Activated naive CD4-positive, alpha-beta T cell treated with anti-CD3 and anti-CD28 coated beads, Interleukin-2, amount 50 U/mL, for 72 hours (primary cell): Measurements from ENCODE around the gene EPB41L2. TPM values are rescaled to one million over a fixed set of nuclear protein-coding genes. Genes with fewer than 3 reads are reported as not detected.
"Not testable (repeated sequence)": the region's sequence is repeated elsewhere in the genome, so short reads cannot be mapped to it uniquely, and the experiment has no call there.

Experiments used
- ATAC-seq, 2 donors: fragments of 150-1000 bp; cut with Tn5 transposase; 2 replicates each; pipeline ENCODE4 v1.10.0; 2021; ENCODE audit warnings: mild to moderate bottlenecking in 2 of 2, moderate library complexity in 2 of 2
- DNase-seq, 2 donors: peaks; one replicate each; pipeline ENCODE4 v3.0.0; 2021 to 2022; ENCODE audit warnings: low spot score in 2 of 2
- H3K27ac Mint-ChIP-seq, 2 donors: one replicate each; pipeline ENCODE4 v1.8.0; 2022; ENCODE audit warnings: mild to moderate bottlenecking in 2 of 2, mixed read lengths in 2 of 2
- H3K36me3 Mint-ChIP-seq, 2 donors: one replicate each; pipeline ENCODE4 v1.8.0; 2022; ENCODE audit warnings: mixed read lengths in 2 of 2
- H3K9me3 Mint-ChIP-seq, 2 donors: one replicate each; pipeline ENCODE4 v1.8.0; 2022; ENCODE audit warnings: mixed read lengths in 2 of 2
- total RNA-seq, 2 donors: library from RNA; stranded (reverse); gene quantifications; one replicate each; pipeline ENCODE4 v1.2.3, GENCODE V29; 2022

Gene EPB41L2
- total RNA-seq, 2 donors from 2014 or later: 25.6 to 41.8 TPM

DNA sequence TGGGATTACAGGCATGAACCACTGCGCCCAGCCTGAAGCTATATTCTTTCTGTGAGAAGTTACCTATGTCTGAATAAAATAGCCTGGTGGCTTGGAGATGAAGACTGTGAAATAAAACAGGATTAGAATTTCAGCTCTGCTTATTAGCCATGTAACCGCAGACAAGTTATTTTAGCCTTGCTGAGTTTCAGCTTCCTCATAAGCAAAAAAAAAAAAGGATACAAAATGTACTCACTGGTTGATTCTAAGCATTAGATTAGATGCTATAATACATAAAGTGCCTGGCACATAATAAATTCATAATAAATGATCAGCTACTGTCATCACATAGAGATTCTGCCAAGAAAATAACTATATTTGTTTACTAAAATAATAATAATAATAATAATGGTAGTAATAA lies 98.8 kb downstream of the EPB41L2 start:
- ATAC-seq (no peak), DNase-seq (no peak)
- H3K36me3 Mint-ChIP-seq: no peaks in the 10 kb centered on the region
- H3K27ac Mint-ChIP-seq: no peak overlapping the region
- H3K9me3 Mint-ChIP-seq: no peaks in the 10 kb centered on the region

DNA sequence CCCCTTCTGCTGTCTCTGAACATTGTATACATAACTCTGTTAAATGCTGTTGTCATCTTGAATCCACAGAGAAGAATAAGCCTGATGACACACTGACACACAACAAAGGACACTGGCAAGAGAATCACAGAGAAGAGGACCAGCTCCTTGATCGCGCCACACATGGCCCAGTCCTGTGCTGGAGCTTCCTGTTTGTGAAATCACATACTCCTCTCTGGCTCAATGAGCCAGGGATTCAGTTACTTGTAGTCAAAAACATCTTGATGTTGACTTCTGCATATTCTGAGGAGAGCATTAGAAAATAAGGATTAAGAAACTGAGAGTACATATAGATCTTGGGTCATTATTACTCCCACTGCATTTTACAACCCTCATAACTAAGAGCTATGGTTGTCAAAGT lies 100.1 kb downstream of the EPB41L2 start:
- DNase-seq: no peak
- H3K9me3 Mint-ChIP-seq: no peaks in the 10 kb centered on the region
- ATAC-seq: no peak
- H3K36me3 Mint-ChIP-seq: no peaks in the 10 kb centered on the region
- H3K27ac Mint-ChIP-seq: no peak overlapping the region

DNA sequence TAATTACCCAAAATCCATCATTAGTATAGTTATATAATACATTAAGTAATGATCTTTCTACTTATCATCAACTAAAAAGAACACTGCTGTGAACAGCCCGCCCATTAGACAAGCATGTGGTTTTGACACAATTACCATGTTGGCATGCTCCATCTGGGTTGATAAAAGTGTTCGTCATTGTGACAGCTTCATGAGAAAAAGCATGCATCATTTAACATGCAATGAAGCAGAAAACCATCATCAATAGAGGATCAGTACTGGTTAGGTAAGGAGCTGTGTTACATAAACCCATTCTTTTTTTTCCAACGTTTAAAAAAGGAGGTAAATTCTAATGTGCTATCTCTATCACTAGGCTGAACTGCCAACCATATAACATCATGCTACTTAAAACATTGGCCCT lies 101.9 kb downstream of the EPB41L2 start:
- ATAC-seq: no peak
- Mint-ChIP-seq H3K27ac (no peak overlapping the region), H3K36me3 (peaks cover 0 to 3% of the 10 kb centered on the region in 2 donors), H3K9me3 (no peaks in the 10 kb centered on the region)
- DNase-seq: no peak

DNA sequence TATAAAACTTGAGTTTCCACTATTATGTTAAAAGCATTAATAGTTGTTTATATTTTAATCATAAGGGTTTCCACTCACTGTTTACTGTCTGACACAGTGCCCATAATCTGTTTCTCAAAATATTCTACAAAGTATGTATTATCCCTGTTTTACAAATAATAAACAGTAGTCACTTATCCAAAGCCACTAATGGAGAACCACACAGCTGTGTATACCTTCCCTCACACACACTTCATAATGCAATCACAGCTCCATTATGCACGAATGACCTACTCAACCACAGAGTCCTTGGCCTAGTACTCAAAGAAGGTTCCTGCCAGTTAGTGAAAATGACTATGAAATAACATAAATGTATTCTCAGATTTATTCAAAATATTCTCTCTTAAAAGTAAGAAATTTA lies 103.1 kb downstream of the EPB41L2 start:
- no peak for ATAC-seq
- no peaks in the 10 kb centered on the region for H3K9me3 Mint-ChIP-seq
- H3K27ac Mint-ChIP-seq: no peak overlapping the region
- H3K36me3 Mint-ChIP-seq: peaks cover 0 to 5% of the 10 kb centered on the region in 2 donors
- no peak for DNase-seq

DNA sequence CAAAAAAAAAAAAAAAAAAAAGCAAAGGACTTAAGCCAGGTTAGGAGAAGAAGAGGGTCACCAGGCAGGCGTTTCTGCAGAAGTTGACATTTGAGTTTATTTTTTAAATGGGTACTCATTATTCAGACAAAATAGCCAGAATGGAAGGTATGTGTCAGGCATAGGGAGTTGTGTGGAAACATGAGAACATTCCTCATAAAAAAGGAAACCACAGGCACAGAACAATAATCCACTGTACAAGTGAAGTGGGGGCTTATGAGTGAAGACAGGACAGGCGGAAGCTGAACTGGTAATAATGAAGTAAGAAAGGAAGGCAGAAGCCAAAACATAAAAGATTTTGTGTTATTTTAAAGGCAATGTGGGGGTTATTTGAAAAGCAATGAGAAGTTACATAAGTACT lies 104.6 kb downstream of the EPB41L2 start:
- peaks cover 0 to 5% of the 10 kb centered on the region in 2 donors for H3K36me3 Mint-ChIP-seq
- DNase-seq: no peak
- no peak overlapping the region for H3K27ac Mint-ChIP-seq
- H3K9me3 Mint-ChIP-seq: no peaks in the 10 kb centered on the region
- no peak for ATAC-seq

DNA sequence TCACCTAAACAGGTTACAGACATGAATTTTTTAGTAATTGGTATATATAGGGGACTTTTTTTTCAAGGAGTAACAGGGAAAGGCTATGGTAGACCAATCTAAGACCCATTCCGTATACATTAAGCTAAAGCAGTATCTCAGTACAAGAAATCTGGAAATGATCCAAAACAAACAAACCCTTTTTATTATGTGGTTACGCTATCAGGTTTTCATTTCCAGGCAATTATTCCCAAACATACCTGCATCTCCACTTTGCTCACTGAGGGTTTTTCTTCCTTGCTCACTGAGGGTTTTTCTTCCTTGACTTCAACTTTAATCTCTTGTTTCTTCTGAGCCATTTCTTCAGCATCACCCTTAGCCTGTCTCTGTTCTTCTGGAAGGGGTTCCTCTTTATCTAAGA lies 107.3 kb downstream of the EPB41L2 start:
- DNase-seq (no peak), ATAC-seq (no peak)
- Mint-ChIP-seq H3K27ac (no peak overlapping the region), H3K36me3 (peaks cover 6 to 10% of the 10 kb centered on the region in 2 donors), H3K9me3 (no peaks in the 10 kb centered on the region)

DNA sequence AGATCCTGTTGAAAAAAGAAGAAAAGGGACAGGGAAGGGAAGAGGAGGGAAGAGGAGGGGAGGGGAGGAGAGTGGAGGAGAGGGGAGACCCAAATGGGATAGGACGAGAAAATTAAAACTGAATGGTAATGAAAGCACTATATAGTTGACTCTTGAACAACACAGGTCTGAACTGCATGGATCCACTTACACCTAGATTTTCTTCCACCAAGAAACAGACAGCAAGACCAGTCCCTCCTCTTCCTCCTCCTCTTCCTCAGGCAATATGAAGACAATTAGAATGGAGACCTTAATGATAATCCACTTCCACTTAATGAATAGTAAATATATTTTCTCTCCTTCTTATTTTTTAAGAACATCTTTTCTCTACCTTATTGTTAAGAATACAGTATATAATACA lies 113.5 kb downstream of the EPB41L2 start:
- ATAC-seq (no peak), DNase-seq (no peak)
- H3K27ac Mint-ChIP-seq: no peak overlapping the region
- H3K36me3 Mint-ChIP-seq: peaks cover 5 to 6% of the 10 kb centered on the region in 2 donors
- H3K9me3 Mint-ChIP-seq: no peaks in the 10 kb centered on the region

DNA sequence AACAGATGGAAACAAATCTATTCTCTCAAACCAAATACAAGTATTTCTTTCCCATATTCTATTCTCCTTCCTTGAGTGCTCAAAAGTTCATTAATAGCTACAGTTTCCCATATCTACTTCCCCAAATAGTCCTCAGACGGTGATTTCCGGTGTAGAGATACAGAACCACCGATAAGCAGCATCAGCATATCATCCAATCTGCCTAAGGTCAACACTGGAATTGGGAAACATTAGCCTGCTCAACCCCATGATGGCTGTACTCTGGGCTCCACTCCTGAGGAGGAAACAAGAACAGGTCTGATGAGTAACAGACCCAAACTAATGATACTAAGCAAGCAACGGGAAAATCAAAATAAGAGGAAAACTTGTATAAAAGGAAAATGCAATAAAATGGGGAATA lies 115.6 kb downstream of the EPB41L2 start:
- no peak overlapping the region for H3K27ac Mint-ChIP-seq
- no peaks in the 10 kb centered on the region for H3K9me3 Mint-ChIP-seq
- ATAC-seq (no peak), DNase-seq (no peak)
- H3K36me3 Mint-ChIP-seq: no peaks in the 10 kb centered on the region

DNA sequence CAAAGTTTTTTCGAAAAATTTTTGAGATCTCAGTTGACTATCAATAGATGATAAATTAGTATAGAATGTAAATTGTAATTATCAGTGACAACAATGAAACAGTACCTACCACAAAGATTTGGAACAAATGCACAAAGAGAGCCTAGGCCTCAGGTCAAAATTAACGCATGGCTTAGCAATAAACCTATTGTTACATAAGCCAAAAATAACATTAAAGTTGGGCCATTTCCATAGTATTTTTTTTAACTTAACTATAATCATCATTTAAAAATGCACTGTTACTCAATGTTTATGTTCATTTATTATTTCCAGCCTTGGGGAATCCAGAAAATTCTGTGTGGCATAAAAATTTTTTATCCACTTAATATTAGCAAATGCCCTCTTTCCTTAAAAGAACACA lies 117.0 kb downstream of the EPB41L2 start:
- DNase-seq (no peak), ATAC-seq (no peak)
- H3K27ac Mint-ChIP-seq: no peak overlapping the region
- H3K9me3 Mint-ChIP-seq: no peaks in the 10 kb centered on the region
- no peaks in the 10 kb centered on the region for H3K36me3 Mint-ChIP-seq

DNA sequence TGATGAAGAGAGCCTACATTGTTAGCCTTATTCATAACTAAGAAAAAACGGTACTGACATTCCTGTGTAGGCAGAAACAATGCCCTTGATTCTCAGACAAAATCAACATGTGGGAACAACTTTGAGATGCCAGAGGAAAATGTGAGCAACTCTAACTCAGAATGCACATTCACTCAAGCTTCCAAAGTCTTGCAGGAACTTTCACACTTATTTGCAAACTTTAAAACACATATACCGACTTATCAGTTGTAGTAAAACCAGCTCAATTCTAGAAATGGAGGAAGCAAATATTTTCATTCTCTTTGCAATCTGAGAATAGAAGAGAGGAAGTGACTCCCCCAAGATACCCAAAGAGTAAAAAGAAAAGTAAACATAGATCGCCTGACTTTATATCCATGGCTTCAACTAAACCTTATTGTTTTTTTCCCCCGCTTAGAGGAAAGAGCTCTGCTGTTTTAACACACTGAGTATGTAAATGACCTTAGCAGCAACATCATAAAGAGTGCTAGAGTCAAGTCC lies 117.6 kb downstream of the EPB41L2 start:
- H3K27ac Mint-ChIP-seq: no peak overlapping the region
- DNase-seq (no peak), ATAC-seq (no peak)
- H3K36me3 Mint-ChIP-seq: no peaks in the 10 kb centered on the region
- H3K9me3 Mint-ChIP-seq: no peaks in the 10 kb centered on the region

DNA sequence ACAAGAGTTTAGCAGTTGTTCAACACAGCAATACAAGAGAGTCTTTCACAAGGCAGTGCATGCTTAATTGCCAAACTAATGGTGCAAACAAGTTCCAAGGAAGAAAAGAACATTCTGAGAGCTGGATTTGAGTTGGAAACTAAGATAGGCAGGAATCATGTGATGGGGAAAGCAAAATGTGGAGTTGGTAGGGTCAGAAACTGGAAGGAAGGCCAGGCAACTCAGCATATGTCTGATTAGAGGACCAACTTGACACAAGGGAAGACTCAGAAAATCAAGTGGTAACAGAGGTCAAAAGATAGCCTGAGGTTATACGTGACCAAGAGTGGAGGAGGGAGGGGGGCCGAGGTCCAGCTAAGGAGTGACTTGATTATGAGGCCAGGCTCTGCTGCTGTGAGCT lies 118.6 kb downstream of the EPB41L2 start:
- no peak overlapping the region for H3K27ac Mint-ChIP-seq
- no peaks in the 10 kb centered on the region for H3K9me3 Mint-ChIP-seq
- no peak for ATAC-seq
- H3K36me3 Mint-ChIP-seq: no peaks in the 10 kb centered on the region
- no peak for DNase-seq

DNA sequence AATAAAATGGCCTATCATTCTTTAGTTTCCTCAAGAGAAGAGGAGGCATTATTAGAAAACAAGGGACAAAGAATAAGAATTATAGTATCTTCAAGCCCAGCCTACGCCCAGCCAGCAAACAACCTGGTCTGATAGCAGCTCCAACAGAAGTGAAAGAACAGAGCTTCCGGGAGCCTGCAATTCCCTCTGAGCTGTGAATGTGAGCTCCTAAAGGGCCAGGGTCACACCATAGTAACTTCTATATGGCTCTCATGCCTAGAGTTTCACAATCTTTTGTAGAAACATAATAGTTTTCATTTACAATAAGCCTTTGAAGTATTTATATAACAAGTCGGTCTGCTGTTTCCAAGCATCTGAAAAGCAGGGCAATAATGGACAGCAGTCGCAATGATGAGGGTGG lies 119.3 kb downstream of the EPB41L2 start:
- H3K9me3 Mint-ChIP-seq: no peaks in the 10 kb centered on the region
- no peak for ATAC-seq
- DNase-seq: no peak
- no peak overlapping the region for H3K27ac Mint-ChIP-seq
- no peaks in the 10 kb centered on the region for H3K36me3 Mint-ChIP-seq

DNA sequence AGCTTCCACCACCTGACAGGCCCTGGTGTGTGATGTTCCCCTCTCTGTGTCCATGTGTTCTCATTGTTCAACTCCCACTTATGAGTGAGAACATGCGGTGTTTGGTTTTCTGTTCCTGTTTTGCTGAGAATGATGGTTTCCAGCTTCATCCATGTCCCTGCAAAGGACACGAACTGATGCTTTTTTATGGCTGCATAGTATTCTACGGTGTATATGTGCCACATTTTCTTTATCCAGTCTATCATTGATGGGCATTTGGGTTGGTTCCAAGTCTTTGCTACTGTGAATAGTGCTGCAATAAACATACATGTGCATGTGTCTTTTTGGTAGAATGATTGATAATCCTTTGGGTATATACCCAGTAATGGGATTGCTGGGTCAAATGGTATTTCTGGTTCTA lies 120.3 kb downstream of the EPB41L2 start:
- H3K27ac Mint-ChIP-seq, H3K36me3 Mint-ChIP-seq, H3K9me3 Mint-ChIP-seq, ATAC-seq, DNase-seq: not testable (repeated sequence)

DNA sequence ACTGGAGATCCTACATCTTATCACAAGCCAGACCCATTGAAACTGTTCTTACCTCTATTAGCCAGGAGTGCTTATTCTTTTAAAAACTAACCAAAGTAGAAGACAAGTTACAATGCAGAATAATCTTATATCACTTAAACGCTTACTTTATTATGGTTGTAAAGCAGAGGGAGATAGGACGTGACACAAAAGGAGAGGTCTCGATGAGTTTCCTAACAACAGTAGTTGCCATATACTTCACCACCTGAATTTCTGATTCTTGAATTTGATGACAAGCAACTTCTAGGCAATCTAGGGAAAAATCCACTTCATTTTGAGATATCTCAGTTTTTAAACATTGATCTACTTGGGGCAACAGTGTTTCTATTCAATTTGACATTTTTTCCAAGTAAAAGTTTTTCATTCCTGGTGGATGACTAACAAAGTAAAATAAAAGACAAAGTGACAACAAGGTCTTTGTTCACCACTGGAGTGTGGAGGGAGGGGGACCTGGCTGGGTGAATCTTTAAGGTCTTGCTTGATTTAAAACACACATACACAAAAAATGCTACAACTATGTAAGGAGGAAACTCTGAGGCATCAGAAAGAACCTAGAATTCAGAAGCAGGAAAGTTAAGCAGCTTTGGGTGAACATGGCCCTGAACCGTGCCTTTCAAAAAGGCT lies 125.0 kb downstream of the EPB41L2 start:
- Mint-ChIP-seq H3K36me3 (no peaks in the 10 kb centered on the region), H3K9me3 (no peaks in the 10 kb centered on the region), H3K27ac (no peak overlapping the region)
- DNase-seq: no peak
- ATAC-seq: no peak

DNA sequence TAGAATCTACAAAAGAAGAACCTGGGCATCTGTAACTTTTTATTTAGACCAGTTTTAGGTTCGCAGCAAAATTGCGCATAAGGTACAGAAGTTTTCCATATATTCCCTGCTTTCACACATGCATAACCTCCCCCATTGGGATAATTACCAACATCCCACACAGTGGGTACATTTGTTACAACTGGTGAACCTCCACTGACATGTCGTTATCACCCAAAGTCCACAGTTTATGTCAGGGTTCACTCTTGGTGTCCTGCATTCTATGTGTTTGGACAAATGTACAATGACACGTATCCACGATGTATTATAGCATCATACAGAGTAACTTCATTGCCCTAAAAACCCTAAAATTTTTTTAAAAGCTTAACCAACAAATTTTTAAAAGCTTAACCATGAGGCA lies 126.1 kb downstream of the EPB41L2 start:
- no peaks in the 10 kb centered on the region for H3K9me3 Mint-ChIP-seq
- no peak overlapping the region for H3K27ac Mint-ChIP-seq
- ATAC-seq (no peak), DNase-seq (no peak)
- H3K36me3 Mint-ChIP-seq: no peaks in the 10 kb centered on the region

DNA sequence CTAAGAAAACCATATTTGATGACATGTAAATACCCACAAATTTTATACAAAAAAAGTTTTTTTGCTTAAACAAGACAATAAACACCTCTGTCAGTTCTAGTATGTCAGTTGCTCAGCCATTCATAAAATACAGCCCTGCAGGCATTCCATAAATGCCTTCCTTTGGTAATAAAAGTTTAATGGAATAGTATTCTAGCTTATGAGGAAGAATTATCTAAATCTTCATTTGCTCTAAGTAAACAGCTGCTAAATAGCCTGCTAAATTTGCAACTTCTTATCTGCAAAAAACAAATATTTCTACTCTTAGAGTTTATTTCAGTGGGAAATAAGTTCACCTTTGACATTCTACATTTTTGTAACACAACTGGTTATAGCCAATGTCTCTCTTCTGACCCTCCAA lies 127.1 kb downstream of the EPB41L2 start:
- Mint-ChIP-seq H3K9me3 (no peaks in the 10 kb centered on the region), H3K36me3 (no peaks in the 10 kb centered on the region), H3K27ac (no peak overlapping the region)
- ATAC-seq (no peak), DNase-seq (no peak)

DNA sequence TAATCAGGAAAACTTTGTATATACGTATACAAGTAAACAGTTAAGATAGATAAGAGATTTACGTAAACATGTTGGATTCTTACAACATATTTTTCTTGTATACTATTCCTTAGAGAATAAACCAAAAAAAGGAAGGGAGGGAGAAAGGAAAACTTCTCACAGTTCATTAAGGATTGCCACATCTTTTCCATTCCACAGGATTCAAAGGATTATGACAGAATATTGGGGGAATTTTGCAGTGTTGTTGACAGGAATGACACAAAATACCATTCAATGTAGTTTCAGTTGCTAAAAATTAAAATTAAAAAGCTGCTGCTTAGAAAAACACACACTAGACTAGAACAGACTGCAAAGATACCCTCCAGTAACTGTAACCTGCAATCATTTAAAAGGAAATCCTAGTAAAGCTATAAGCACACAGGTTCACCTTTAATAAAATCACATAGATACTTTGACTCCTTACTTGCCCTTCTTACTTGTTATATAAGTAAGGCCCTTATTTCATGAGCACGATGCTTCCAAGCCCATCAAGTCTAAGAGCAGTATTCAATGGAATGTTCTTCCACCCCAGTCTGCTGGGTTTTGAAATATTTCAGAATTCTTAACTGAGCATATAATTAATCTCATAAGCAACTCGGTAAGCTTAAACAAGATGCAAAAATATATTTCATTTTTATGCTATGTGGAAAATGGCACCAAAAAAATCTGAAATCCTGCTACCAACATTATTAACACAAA lies 128.0 kb downstream of the EPB41L2 start:
- ATAC-seq: no peak
- Mint-ChIP-seq H3K36me3 (no peaks in the 10 kb centered on the region), H3K9me3 (no peaks in the 10 kb centered on the region), H3K27ac (no peak overlapping the region)
- DNase-seq: no peak

DNA sequence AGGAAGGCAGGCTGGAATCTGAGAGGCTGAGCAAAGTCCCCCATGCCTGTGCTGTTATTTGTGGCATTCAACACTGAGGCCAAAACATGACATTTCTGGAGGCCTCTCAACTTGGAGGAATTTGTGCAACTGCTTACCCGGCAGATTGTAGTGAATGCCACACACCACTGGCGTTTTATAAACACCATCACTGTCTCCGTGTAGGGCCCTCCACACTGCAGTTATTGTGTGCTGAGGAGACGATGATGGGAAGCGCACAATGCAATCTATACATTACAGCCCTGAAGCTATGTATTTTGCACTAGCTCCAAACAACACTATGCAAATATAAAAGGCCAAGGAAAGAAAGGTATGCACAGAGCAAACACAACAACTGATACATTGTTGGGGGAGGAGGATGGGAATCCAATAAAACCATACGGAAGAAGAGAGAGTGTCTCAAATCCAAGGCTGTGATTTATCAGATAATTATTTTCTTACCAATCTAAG lies 129.3 kb downstream of the EPB41L2 start:
- no peak overlapping the region for H3K27ac Mint-ChIP-seq
- no peaks in the 10 kb centered on the region for H3K36me3 Mint-ChIP-seq
- ATAC-seq (no peak), DNase-seq (no peak)
- no peaks in the 10 kb centered on the region for H3K9me3 Mint-ChIP-seq
